Erythroblast (primary cell): ENCODE measurements around the gene TMEM150C.

Source experiments
- GATA1 ChIP-seq: IDR thresholded peaks from 2 replicates; pipeline ENCODE4 v1.6.1; 2011; ENCODE audit warnings: low read depth, mild to moderate bottlenecking, control low read depth, low read length, moderate library complexity
- POLR2A ChIP-seq: IDR thresholded peaks from 2 replicates; pipeline ENCODE4 v1.6.1; 2011; ENCODE audit warnings: mild to moderate bottlenecking, low read length

- no peak for TF ChIP-seq POLR2A
- TF ChIP-seq GATA1: no peak
Observed at GRCh38 chr4:82513382-82513781, 48.4 kb downstream of the TMEM150C start.
